NCI-H2081 (cell line): ENCODE results near the gene ACHE.

Experiments used
- DNase-seq, 2 experiments: peaks; one replicate each; lab custom pipeline; 2025; lab: John Stamatoyannopoulos, UW

ACHE gene

DNA sequence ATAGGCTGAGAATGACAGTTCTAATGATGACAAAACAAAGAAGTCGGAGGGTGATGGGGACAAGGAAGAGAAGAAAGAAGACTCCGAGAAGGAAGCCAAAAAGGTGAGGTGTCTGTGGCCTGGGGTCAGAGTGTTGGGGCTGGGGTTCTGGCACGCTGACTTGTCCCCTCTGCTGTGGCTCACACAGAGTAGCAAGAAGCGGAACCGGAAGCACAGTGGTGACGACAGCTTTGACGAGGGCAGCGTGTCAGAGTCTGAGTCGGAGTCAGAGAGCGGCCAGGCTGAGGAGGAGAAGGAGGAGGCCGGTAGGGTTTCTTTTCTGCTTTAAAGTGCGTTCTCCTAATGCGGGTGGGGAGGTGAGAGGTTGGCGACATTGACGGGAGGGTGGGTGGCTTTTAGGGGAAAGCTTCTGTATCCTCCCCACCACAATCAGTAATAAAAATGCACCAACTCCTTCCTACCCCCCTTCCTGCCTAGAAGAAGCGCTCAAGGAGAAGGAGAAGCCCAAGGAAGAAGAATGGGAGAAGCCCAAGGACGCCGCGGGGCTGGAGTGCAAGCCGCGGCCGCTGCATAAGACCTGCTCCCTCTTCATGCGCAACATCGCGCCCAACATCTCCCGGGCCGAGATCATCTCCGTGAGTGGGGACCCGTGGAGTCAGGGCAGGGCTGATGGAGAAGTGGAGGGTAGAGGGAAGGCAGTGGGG is 10.8 kb downstream of the ACHE start:
- DNase-seq, result no peak

DNA sequence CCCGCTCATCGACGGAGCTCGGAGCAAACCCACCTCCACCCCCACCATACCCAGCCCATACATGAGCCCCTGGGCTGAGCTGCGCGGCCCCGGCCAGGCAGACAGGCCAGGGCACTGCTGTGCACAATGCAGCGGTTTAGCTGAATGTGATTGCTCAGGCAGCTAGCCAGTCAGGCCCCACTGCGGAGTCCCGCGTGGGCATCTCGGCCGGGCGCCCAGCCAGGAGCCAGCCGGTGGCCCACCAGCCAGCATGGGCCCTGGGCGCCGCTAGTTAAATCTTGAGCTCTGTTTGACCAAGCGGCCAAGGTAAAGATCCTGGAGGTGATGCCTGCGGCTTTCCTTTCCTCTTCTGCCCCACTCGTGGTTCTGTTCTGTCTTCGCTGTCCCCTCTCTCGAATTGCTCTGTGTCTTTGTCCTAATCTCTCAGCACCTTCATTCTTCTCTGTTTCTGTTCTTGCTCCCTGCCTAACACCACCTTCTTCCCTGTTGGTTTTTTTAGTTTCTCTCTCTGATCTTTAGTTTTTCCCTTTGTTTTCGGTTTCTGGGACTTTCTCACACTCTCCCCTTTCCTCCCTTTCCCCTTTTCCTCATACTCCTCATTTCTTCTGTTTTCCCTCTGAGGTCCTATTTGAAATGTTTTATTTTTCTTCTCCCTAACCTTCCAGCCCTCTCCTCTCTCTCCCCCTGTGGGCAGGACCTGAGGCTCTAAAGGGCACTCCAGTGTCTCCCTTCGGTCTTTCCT is 12.7 kb downstream of the ACHE start:
- DNase-seq, result no peak

DNA sequence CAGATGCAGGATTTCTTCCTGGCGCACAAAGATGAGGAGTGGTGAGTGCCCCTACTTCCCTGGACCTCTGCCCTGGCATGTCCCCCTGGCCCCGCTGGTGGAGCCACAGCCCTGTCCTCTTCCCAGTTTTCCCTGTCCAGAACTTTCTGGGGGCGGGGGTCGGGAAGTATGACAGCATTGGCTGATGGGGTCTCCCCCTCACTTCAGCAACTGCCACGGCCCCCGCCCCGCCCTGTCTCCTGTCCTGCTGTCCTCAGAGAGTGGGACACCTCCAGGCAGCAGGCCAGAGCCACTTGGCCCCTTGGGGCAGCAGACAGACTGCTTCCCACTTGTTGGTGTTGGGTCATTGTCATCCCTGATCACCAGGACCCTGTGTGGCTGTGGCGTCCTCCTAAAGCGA is 13.5 kb downstream of the ACHE start:
- no peak for DNase-seq

DNA sequence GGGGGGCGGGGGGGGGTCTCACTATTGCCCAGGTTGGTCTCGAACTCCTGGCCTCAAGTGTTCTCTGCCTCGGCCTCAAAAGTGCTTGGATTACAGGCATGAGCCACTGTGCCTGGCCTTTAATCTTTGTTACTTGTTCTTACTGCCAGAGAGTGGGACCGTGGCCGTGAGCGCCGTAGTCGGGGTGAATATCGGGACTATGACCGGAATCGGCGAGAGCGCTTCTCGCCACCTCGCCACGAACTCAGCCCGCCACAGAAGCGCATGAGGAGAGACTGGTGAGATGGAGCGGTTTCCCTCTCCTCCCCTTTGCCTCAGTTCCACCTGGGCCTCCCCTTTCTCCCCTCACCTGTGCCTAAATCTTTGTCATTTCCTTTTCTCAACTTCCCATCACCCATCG is 14.6 kb downstream of the ACHE start:
- no peak for DNase-seq

DNA sequence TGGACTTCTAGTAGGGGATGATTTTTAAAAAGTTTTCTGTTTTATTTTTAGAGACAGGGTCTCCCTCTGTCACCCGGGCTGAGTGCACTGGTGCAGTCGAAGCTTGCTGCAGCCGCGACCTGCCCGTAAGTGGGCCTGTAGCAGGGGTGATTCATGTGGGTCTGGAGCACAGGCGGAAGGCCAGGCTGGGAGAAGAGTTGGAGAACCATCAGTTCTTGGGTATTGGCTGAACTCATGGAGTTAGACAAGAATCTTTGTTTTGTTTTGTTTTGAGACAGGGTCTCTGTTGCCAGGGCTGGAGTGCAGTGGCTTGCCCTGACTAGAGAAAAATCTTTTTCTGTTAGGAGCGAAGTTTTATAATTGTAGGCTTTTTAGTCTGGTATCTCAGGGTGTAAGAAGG is 15.0 kb downstream of the ACHE start:
- DNase-seq, result no peak

DNA sequence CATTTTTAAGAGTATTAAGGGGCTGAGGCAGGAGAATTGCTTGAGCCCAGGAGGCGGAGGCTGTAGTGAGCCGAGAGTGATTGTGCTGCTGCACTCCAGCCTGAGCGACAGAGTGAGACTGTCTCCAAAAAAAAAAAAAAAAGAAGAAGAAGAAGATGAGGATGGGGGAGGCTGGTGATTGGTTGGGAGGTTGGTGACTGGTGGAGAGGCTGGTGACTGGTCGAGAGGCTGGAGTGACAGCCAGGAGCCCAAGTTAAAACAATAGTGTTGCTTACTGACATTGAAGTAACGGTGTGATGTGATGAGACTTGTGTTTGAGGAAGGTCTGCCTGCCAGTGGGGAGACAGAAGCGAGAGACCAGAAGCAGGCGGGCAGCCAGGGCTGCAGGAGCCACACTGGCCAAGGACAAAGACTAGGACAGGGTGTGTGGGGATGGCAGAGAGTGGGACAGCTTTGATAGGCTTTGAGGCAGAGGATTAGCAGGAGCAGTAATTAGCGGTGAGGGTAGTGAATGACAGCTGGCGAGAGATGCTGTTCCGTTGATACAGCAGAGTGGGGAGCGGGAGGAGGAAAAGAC is 15.9 kb downstream of the ACHE start:
- no peak for DNase-seq

DNA sequence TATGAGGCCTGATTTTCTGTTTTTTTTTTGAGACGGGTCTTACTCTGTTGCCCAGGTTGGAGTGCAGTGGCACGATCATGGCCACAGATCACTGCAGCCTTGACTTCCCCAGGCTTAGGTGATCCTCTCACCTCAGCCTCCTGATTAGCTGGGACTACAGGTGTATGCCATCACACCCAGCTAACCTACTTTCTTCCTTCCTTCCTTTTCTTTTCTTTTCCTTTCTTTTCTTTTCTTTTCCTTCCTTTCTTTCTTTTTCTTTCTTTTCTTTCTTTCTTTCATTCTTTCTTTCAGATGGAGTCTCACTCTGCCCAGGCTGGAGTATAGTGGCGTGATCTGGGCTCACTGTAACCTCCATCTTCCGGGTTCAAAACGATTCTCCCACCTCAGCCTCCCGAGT is 17.0 kb downstream of the ACHE start:
- no peak for DNase-seq

DNA sequence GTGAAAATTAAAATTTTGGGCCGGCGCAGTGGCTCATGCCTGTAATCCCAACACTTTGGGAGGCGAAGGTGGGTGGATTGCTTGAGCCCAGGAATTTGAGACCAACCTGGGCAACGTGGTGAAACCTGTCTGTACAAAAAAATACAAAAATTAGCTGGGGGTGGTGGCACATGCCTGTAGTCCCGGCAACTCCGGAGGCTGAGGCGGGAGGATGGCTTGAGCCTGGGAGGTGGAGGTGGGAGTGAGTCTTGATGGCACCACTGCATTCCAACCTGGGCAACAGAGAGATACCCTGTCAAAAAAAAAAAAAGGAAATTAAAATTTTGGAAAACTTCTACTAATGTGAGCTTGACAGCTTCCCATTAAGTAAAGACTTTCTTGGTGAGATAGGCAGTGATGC is 17.7 kb downstream of the ACHE start:
- DNase-seq, result no peak

DNA sequence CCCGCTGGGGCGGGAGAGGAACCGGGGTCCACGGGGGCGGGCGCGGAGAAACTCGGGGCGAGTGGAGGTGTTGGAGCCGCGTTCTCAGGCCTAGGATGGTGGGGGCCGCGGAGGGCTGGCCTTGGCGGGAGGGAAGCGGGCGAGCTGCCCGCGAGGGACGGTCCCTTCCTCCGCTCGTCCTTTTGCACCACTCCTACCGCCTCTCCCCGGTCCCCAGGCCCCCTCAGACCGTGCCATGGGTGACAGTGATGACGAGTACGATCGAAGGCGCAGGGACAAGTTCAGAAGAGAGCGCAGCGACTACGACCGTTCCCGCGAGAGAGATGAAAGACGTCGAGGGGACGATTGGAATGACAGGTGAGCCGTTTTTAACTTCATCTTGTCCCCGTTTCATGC is 20.3 kb downstream of the ACHE start:
- DNase-seq, result peak in 1 of 2 experiments; percentile 23

DNA sequence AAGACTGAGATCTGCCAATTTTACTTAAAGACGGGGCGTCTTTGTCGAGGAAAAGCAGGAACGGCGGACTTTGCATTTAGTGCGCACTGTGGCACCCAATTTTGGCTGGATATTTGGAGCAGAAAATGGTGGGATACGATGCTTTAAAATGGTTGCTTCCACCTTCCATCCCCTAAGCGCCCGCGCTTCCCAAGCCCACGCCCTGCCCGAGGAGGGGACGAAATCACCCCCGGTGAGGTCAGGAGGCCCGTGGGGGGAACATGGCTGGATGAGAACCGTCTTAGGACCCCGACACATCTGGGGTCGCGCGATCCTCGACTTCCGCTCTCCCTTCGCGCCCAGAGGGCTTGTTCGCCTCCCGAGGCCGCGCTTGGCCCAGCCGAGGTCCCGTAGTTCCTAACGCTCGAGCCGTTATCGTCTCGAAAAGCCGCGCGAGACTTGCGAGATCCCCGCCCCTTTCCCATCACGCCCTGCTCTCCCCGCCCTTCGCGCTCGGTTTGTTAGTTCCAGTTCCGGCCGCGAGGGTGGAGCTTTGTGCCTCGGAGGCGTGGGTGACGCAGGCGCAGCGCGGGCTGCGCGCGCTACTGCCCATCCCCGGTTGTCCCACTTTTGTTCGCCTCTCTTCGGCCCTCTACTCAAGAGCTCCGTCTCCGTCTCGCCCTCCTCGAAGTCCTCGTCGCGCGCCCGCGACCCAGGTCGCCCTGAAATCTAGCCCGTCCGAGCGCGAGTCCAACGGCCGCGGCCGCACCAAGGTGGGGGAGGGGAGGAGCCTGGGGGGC is 20.9 kb downstream of the ACHE start, which contains the start of gene SRRT:
Gene SRRT, plus strand, starts transcription at position 527 of the 779 bp plus-strand sequence. CDS start 488 bp downstream, outside the sequence.
- DNase-seq, result peak; percentile 99

DNA sequence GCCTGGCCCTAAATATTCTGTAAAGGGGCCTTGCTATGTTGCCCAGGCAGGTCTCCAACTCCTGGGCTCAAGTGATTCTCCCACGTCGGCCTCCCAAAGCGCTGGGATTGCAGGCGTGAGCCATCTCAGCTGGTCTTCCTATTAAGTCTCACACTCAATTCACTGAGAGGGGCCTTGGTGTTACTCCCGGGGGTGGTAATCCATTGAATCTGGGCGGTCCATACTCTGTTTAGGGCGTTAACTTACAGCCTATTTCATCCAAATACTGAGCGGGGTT is 21.4 kb downstream of the ACHE start:
- DNase-seq, result no peak

DNA sequence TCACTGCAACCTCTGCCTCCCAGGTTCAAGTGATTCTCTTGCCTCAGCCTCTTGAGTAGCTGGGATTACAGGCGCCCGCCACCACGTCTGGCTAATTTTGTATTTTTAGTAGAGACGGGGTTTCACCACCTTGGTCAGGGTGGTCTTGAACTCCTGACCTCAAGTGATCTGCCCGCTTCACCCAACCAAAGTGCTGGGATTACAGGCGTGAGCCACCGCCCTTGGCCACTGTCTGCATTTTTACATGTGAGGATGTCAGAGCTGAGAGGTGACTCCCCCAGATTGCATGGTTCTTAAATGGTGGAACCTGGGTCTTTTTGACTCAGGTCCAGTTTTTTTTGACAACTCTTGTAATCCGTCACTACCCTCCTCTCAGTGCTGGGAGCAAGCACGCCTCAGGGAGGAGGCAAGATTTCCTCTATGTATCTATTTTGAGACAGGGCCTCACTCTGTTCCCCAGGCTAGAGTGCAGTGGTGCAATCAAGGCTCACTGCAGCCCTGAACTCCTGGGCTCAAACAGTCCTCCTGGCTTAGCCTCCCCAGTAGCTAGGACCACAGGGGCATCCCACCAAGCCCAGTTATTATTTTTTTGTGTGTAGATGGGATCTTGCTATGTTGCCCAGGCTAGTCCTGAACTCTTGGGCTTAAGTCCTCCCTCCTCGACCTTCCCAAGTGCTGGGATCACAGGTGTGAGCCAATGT is 21.9 kb downstream of the ACHE start:
- DNase-seq, result no peak

DNA sequence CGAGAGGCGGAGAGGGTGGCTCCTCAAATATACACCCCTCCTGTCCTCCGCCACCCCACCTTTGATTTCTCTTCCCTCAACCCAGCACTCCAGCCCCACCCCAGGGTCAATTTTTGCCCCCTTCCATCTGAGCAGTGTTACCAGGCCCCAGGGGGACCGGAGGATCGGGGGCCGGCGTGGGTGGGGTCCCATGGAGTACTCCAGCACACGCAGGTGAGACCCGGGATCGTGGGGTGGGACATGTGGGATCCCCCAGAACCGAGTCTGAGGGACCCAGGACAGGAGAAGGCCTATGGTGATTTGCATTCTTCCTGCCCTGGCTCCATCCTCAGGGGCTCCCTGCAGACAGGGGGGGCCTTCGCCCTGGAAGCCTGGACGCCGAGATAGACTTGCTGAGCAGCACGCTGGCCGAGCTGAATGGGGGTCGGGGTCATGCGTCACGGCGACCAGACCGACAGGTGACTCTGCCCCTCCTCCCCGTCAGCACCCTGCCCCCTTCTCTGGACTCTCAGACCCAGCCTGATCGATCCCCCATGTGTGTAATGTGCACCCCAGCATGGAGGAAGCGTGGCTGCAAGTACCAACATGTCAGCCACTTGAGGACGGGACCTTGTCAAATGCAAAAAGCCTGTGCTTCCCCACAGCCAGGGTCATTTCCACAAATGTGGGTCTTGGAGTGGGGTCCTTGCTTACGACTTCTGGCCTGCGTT is 27.8 kb downstream of the ACHE start:
- no peak for DNase-seq

DNA sequence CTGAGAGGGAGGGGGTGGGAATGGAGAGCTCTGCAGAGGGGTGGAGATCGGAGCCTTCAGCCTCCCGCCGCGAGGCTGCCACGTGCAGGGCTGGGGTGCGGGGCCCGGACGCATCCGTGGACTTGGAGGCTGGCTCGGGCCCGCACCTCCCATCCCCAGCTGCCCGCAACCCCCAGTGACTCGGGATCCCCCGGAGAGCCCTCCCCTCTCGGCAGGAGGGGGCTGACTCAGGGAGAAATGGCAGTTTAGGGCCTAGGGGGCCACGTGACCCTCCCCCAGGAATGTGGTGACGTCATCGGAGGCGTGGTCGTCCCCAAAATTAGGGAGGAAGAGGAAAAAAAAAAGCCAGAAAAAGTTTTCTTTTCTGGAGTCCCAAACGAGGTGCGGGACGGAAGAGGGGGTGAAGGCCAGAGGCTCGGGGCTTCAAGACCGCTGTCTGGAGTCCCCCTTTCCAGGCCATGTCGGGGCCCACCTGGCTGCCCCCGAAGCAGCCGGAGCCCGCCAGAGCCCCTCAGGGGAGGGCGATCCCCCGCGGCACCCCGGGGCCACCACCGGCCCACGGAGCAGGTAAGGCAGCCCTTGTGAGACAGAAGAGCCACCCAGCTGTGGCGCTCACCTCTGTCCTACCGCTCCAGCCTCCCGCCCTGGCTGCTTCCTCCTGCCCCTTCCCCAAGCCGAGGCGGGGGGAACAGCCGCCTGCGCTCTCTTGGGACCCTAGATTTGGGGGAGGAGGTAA is 28.5 kb downstream of the ACHE start, which contains the start of gene TRIP6:
Gene TRIP6, plus strand, starts transcription at position 348 of the 736 bp plus-strand sequence. Its CDS starts 111 bp downstream, at position 459.
- no peak for DNase-seq

DNA sequence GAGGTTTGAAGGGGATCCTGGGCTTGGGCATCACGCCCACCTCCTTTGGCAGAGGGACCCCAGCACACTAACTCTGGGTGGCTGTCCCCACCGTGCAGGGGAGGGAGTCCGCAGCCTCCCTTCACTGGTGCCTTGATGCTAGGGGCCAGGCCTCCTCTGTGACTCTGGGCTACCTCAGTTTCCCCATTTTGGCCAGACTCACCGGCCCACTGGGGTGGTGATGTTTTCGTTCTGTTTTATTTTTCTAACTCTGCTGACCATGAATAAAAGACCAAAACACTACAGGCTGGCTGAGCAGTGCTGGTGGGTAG is 29.0 kb downstream of the ACHE start:
- DNase-seq, result no peak

DNA sequence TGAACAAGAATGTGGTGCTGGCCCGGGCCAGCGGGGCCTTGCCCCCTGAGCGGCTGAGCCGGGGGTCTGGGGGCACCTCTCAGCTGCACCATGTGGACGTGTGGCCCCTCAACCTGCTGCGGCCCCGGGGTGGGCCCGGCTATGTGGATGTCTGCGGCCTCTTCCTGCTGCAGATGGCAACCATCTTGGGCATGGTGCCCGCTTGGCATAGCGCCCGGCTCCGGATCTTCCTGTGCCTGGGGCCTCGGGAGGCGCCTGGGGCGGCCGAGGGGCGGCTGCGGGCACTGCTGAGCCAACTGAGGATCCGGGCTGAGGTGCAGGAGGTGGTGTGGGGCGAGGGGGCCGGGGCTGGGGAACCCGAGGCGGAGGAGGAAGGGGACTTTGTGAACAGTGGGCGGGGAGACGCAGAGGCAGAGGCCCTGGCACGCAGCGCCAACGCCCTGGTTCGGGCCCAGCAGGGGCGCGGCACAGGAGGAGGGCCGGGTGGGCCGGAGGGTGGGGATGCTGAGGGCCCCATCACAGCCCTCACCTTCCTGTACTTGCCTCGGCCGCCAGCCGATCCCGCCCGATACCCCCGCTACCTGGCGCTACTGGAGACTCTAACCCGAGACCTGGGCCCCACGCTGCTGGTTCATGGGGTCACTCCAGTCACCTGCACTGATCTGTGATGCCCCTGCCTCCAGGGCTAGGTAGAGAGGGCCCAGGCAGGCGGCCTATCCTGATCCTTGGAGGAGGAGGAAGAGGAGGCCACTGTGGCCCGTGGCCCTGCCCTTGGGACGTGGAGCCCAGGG is 29.6 kb downstream of the ACHE start:
- peak in 1 of 2 experiments; percentile 36 for DNase-seq

DNA sequence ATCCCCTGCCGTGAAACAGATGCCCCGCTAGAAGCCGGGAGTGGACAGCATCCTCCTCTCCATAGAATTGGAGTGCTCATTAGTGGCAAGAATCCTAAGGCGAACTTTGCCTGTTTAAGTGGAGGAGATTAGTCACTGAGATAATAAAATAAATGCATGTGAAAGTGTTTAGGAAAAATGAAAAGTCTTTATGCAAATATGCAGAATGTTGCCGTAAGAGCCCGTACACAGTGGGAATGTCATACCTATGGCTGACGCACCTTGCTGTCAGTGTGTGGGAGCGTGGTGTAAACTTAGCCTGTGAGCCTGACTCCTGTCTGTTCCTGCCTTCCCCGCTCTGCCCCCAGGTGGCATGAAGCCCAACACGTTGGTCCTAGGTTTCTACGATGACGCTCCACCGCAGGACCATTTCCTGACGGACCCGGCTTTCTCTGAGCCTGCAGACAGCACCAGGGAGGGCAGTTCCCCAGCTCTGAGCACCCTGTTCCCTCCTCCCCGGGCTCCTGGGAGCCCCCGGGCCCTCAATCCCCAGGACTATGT is 30.2 kb downstream of the ACHE start:
- DNase-seq, result no peak

DNA sequence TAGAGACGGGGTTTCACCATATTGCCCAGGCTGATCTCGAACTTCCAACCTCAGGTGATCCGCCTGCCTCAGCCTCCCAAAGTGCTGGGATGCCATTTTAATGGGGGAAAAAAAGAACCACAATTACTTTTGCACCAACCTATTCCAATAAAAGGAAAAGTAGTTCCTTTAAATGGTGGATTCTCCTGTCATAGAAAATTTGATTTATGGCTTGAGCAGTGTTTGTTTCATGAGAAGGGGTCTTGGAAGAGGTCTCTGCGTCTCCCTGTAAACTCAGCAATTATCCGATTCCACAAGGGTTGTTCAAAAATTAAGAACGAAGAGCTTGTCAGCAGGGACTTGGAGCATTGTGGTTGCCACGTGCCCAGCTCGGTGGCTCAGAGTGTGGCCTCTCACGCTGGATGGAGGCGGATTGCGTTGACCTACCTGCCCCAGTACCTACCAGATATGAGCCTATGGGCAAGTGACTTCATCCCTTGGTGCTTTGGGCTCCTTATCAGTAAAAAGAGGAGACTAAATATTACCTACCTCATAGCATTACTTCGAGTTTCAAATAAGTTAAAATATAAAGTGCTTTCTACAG is 31.3 kb downstream of the ACHE start:
- no peak for DNase-seq

DNA sequence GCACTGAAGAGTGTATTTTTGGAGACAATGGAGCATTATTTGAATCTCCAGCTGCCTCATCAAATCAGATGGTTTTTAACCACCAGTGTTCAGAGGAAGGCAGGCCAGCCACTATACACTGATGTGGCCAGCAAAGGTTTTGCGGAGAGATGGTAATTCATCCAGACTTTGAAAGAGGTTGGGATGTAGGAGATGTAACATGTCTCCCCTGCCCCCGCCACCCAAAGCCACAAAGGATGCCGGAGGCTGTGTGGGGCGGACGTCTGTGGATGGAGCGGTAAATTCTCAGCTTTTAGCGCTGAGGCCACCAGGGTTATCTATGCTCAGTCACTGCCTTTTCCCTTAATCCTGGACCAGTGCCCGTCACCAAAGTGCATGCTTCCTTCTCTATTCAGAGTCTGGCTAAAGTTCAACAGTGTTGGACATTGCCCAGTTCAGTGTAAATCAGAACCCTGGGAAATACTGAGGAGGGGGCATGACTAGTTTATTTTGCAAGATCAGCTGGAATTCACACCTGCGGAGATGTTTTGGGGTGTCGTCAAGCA is 32.2 kb downstream of the ACHE start:
- no peak for DNase-seq
